PC-9 (cell line): ENCODE measurements around the gene PHB1. TPM values are rescaled to one million over a fixed set of nuclear protein-coding genes. Genes with fewer than 3 reads are reported as not detected.

Experiments
- BruUV-seq: library from RNA; stranded (reverse); fragments of 400-500 nt; replicated peaks from 2 replicates; lab custom pipeline; 2021; lab: Mats Ljungman, UMichigan
- CTCF ChIA-PET: fragments of 300-600 bp; sonication (Branson Sonifier 250); formaldehyde crosslinking; loops from one replicate; lab custom pipeline; 2022; ENCODE audit warnings: antibody characterized with exemption; lab: Charles Lee
- POLR2A ChIA-PET: fragments of 300-600 bp; sonication (Branson Sonifier 250); formaldehyde crosslinking; loops from one replicate; lab custom pipeline; 2022; ENCODE audit warnings: antibody characterized with exemption; ENCODE audit not compliant: unreplicated experiment; lab: Charles Lee
- DNase-seq, 2 experiments: peaks; one replicate each; pipeline versions ENCODE4 v3.0.0 to v3.0.0-alpha.2; 2015 to 2022; ENCODE audit warnings: mixed read lengths in 1 of 2
- H2AFZ ChIP-seq: fragments of 200-600 bp; sonication (generic); 2 replicates; pipeline ENCODE4 v1.8.1; 2017; ENCODE audit warnings: antibody characterized with exemption
- H3F3A ChIP-seq: fragments of 200-600 bp; sonication (generic); 2 replicates; pipeline ENCODE4 v1.8.1; 2017; ENCODE audit warnings: antibody characterized with exemption, mild to moderate bottlenecking, low read depth; ENCODE audit not compliant: insufficient read depth
- H3K27ac ChIP-seq: fragments of 200-600 bp; sonication (generic); 2 replicates; pipeline ENCODE4 v1.6.1; 2016; ENCODE audit warnings: mixed run types
- H3K27me3 ChIP-seq: fragments of 200-600 bp; sonication (generic); 2 replicates; pipeline ENCODE4 v1.6.1; 2016; ENCODE audit warnings: low read depth, mixed run types; ENCODE audit not compliant: insufficient read depth
- H3K36me3 ChIP-seq: fragments of 200-600 bp; sonication (generic); 2 replicates; pipeline ENCODE4 v1.6.1; 2016; ENCODE audit warnings: low read depth, mixed run types
- H3K4me1 ChIP-seq: fragments of 200-600 bp; sonication (generic); replicated peaks from 2 replicates; pipeline ENCODE4 v1.6.1; 2016; ENCODE audit warnings: mixed run types; ENCODE audit not compliant: insufficient read depth
- H3K4me2 ChIP-seq: fragments of 200-600 bp; sonication (generic); 2 replicates; pipeline ENCODE4 v1.6.1; 2017; ENCODE audit warnings: mixed run types
- H3K4me3 ChIP-seq: fragments of 200-600 bp; sonication (generic); 2 replicates; pipeline ENCODE4 v1.6.1; 2016; ENCODE audit warnings: mixed run types
- H3K79me2 ChIP-seq: fragments of 200-600 bp; sonication (generic); 2 replicates; pipeline ENCODE4 v1.6.1; 2017; ENCODE audit warnings: low read depth, mixed run types
- H3K9me2 ChIP-seq: fragments of 200-600 bp; sonication (generic); 2 replicates; pipeline ENCODE4 v1.8.1; 2017; ENCODE audit warnings: mild to moderate bottlenecking; ENCODE audit not compliant: insufficient read depth
- H3K9me3 ChIP-seq: fragments of 200-600 bp; sonication (generic); 2 replicates; pipeline ENCODE4 v1.8.1; 2016; ENCODE audit warnings: low read depth; ENCODE audit not compliant: insufficient read depth
- H4K20me1 ChIP-seq: fragments of 200-600 bp; sonication (generic); 2 replicates; pipeline ENCODE4 v1.8.1; 2017; ENCODE audit not compliant: insufficient read depth
- CTCF ChIP-seq: fragments of 200-600 bp; sonication (generic); conservative IDR thresholded peaks from 2 replicates; pipeline ENCODE4 v1.6.1; 2017; ENCODE audit warnings: mixed run types, antibody characterized with exemption, mild to moderate bottlenecking, moderate library complexity
- EZH2 ChIP-seq: fragments of 200-600 bp; sonication (generic); IDR thresholded peaks from 2 replicates; pipeline ENCODE4 v1.8.0; 2017; ENCODE audit warnings: antibody characterized with exemption, low read depth
- intact Hi-C: fragments of 100-400 bp; cut with micrococcal nuclease; formaldehyde crosslinking; loops from one replicate; pipeline ENCODE4 v1.10.0; 2022; ENCODE audit not compliant: unreplicated experiment
- total RNA-seq: library from RNA; stranded (reverse); gene quantifications from 2 replicates; pipeline ENCODE4 v1.2.3, GENCODE V29; 2021

The PHB1 gene
- total RNA-seq, 1 experiment from 2014 or later, result 244 TPM

GRCh38 chr17:49456183-49456965, 41.7 kb upstream of the PHB1 start:
- H3K4me1 ChIP-seq, result no peaks in the 10 kb centered on the region
- intact Hi-C loops, result no loop called here
- H3F3A ChIP-seq, result no peaks in the 10 kb centered on the region
- no peak overlapping the region for H3K4me3 ChIP-seq
- no peak for DNase-seq
- no TSS peak for BruUV-seq
- no peak overlapping the region for H3K4me2 ChIP-seq
- TF ChIP-seq CTCF, result no peak
- TF ChIP-seq EZH2, result no peak
- no peaks in the 10 kb centered on the region for H4K20me1 ChIP-seq
- no peaks in the 10 kb centered on the region for H3K36me3 ChIP-seq
- H3K79me2 ChIP-seq, result no peaks in the 10 kb centered on the region
- ChIA-PET POLR2A (no interaction called here), CTCF (no interaction called here)
- H3K27me3 ChIP-seq, result peaks cover 83% of the 10 kb centered on the region
- no peaks in the 10 kb centered on the region for H3K9me2 ChIP-seq
- H3K9me3 ChIP-seq, result no peaks in the 10 kb centered on the region
- no peak overlapping the region for H2AFZ ChIP-seq
- no peak overlapping the region for H3K27ac ChIP-seq

GRCh38 chr17:49455272-49455861, 40.7 kb upstream of the PHB1 start:
- Histone ChIP-seq H3K4me3 (no peak overlapping the region), H3K9me3 (no peaks in the 10 kb centered on the region), H2AFZ (no peak overlapping the region), H3K79me2 (no peaks in the 10 kb centered on the region), H3K4me1 (no peaks in the 10 kb centered on the region), H3F3A (no peaks in the 10 kb centered on the region), H4K20me1 (no peaks in the 10 kb centered on the region), H3K27me3 (peaks cover 73% of the 10 kb centered on the region), H3K4me2 (no peak overlapping the region), H3K27ac (no peak overlapping the region), H3K36me3 (no peaks in the 10 kb centered on the region), H3K9me2 (no peaks in the 10 kb centered on the region)
- intact Hi-C loops, result no loop called here
- TF ChIP-seq EZH2 (no peak), CTCF (no peak)
- POLR2A ChIA-PET, result no interaction called here
- BruUV-seq, result no TSS peak
- CTCF ChIA-PET, result interaction anchor here (0.5 kb wide), 1 partner anchor 265 kb away, joined by 4 read pairs; no protein-coding TSS in a partner anchor
- DNase-seq, result no peak

GRCh38 chr17:49454050-49454449, 39.4 kb upstream of the PHB1 start:
- Histone ChIP-seq H3K4me1 (no peaks in the 10 kb centered on the region), H2AFZ (no peak overlapping the region), H3F3A (no peaks in the 10 kb centered on the region), H3K36me3 (no peaks in the 10 kb centered on the region), H3K4me3 (no peak overlapping the region), H3K27ac (no peak overlapping the region), H3K79me2 (no peaks in the 10 kb centered on the region), H4K20me1 (no peaks in the 10 kb centered on the region), H3K4me2 (no peak overlapping the region), H3K9me3 (no peaks in the 10 kb centered on the region), H3K9me2 (no peaks in the 10 kb centered on the region), H3K27me3 (peaks cover 60% of the 10 kb centered on the region)
- TF ChIP-seq CTCF (no peak), EZH2 (no peak)
- intact Hi-C loops, result no loop called here
- ChIA-PET POLR2A (no interaction called here), CTCF (interaction anchor here (0.6 kb wide), 1 partner anchor 20 kb away, joined by 5 read pairs; no protein-coding TSS in a partner anchor)
- BruUV-seq, result no TSS peak
- DNase-seq, result no peak
